Measurements from ENCODE around the gene CLRN1.

The CLRN1 gene

GRCh38 chr3:150921209-150921608 is 51.3 kb downstream of the CLRN1 start:
- no peak for DNase-seq (ENCODE audit: low spot score)

GRCh38 chr3:150920236-150920635 is 52.3 kb downstream of the CLRN1 start:
- no peak for DNase-seq (ENCODE audit: low spot score)

GRCh38 chr3:150917951-150918350 is 54.6 kb downstream of the CLRN1 start:
- DNase-seq (ENCODE audit: low spot score): no peak

GRCh38 chr3:150913133-150913922 is 59.2 kb downstream of the CLRN1 start:
- DNase-seq (ENCODE audit: low spot score): no peak

GRCh38 chr3:150912501-150912900 is 60.0 kb downstream of the CLRN1 start:
- no peak for DNase-seq (ENCODE audit: low spot score)

- no peak for DNase-seq (ENCODE audit: low spot score)
These were observed 60.8 kb downstream of the CLRN1 start for GRCh38 chr3:150911771-150912170.

- DNase-seq (ENCODE audit: low spot score): no peak
These were observed 66.1 kb downstream of the CLRN1 start for GRCh38 chr3:150906461-150906860.

- no peak for DNase-seq (ENCODE audit: low spot score)
These were observed 66.8 kb downstream of the CLRN1 start for GRCh38 chr3:150905746-150906145.

GRCh38 chr3:150905339-150905738 is 67.2 kb downstream of the CLRN1 start, which contains the start of gene MINDY4B:
Gene MINDY4B, minus strand, starts transcription at chr3:150905439. Its CDS starts 0 bp downstream, at chr3:150905439.
- DNase-seq (ENCODE audit: low spot score): no peak

GRCh38 chr3:150902988-150903387 is 69.5 kb downstream of the CLRN1 start:
- no peak for DNase-seq (ENCODE audit: low spot score)

GRCh38 chr3:150901793-150902192 is 70.7 kb downstream of the CLRN1 start:
- no peak for DNase-seq (ENCODE audit: low spot score)

- DNase-seq (ENCODE audit: low spot score): no peak
These were observed 73.4 kb downstream of the CLRN1 start for GRCh38 chr3:150899141-150899540.

- DNase-seq (ENCODE audit: low spot score): no peak
These were observed 74.3 kb downstream of the CLRN1 start for GRCh38 chr3:150898046-150898754.

- no peak for DNase-seq (ENCODE audit: low spot score)
These were observed 74.9 kb downstream of the CLRN1 start for GRCh38 chr3:150897592-150897991.

- DNase-seq (ENCODE audit: low spot score): no peak
These were observed 81.7 kb downstream of the CLRN1 start for GRCh38 chr3:150890831-150891230.

GRCh38 chr3:150890295-150890694 is 82.2 kb downstream of the CLRN1 start:
- DNase-seq (ENCODE audit: low spot score): no peak

- DNase-seq (ENCODE audit: low spot score): no peak
These were observed 83.4 kb downstream of the CLRN1 start for GRCh38 chr3:150889106-150889505.

- no peak for DNase-seq (ENCODE audit: low spot score)
These were observed 85.5 kb downstream of the CLRN1 start for GRCh38 chr3:150887031-150887430.

GRCh38 chr3:150885535-150885934 is 87.0 kb downstream of the CLRN1 start:
- DNase-seq (ENCODE audit: low spot score): no peak

GRCh38 chr3:150878996-150879575 is 93.4 kb downstream of the CLRN1 start:
- DNase-seq (ENCODE audit: low spot score): no peak

GRCh38 chr3:150878290-150878689 is 94.2 kb downstream of the CLRN1 start:
- no peak for DNase-seq (ENCODE audit: low spot score)

- no peak for DNase-seq (ENCODE audit: low spot score)
These were observed 95.2 kb downstream of the CLRN1 start for GRCh38 chr3:150877303-150877702.

Data from hepatic stellate cell (primary cell).